Stomach (tissue), 4 donors: Measurements from ENCODE around the gene IER5.
A peak's percentile ranks its signal among the peaks of the same experiment; 100 is the strongest.

Source experiments
- EP300 ChIP-seq: sonication (generic); formaldehyde crosslinking; IDR thresholded peaks from one replicate; pipeline ENCODE4 v1.6.1; 2017; ENCODE audit warnings: antibody characterized with exemption
- POLR2A ChIP-seq, 4 donors: fragments of 450-650 bp; IDR thresholded peaks; one replicate each; pipeline ENCODE4 v1.6.1; 2016; ENCODE audit warnings: antibody characterized with exemption in 4 of 4, control low read depth in 2 of 4, mild to moderate bottlenecking in 1 of 4, moderate library complexity in 1 of 4
- POLR2AphosphoS5 ChIP-seq, 3 donors: sonication (generic); formaldehyde crosslinking; IDR thresholded peaks; one replicate each; pipeline ENCODE4 v1.6.1; 2016; ENCODE audit warnings: antibody characterized with exemption in 3 of 3
- TF ChIP-seq, protein P1 (sequence below), 7 experiments: fragments of 450-650 bp in 4 of 7; fragments of 200-600 bp in 3 of 7; sonication (generic) in 3 of 7; IDR thresholded peaks; one replicate each; pipeline ENCODE4 v1.5.1; 2016 to 2019; ENCODE audit warnings: antibody characterized with exemption in 7 of 7, control low read depth in 2 of 7, mild to moderate bottlenecking in 1 of 7

DNA sequence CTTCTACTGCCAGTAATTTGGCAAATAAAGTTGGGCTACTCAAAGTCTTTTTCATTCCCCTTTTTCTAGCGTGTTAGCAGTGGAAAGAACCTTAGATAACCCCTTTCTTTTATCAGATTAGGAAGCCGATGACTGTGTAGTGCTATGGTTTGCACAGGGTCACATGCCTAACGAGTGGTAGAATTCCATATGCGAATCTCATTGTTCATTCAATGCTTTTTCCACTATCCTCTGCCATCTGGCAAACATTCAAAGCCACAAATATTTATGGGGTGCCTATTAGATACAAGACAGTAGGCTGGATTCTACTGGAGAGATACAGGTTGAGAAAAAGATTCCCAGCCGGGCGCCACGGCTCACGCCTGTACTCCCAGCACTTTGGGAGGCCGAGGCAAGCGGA is 14.9 kb upstream of the IER5 start:
- TF ChIP-seq POLR2A (IDR thresholded peaks at IDR 0.05): no peak
- TF ChIP-seq POLR2AphosphoS5 (IDR thresholded peaks at IDR 0.05): peak in 1 of 3 donors; percentile 55
- TF ChIP-seq, protein P1, sequence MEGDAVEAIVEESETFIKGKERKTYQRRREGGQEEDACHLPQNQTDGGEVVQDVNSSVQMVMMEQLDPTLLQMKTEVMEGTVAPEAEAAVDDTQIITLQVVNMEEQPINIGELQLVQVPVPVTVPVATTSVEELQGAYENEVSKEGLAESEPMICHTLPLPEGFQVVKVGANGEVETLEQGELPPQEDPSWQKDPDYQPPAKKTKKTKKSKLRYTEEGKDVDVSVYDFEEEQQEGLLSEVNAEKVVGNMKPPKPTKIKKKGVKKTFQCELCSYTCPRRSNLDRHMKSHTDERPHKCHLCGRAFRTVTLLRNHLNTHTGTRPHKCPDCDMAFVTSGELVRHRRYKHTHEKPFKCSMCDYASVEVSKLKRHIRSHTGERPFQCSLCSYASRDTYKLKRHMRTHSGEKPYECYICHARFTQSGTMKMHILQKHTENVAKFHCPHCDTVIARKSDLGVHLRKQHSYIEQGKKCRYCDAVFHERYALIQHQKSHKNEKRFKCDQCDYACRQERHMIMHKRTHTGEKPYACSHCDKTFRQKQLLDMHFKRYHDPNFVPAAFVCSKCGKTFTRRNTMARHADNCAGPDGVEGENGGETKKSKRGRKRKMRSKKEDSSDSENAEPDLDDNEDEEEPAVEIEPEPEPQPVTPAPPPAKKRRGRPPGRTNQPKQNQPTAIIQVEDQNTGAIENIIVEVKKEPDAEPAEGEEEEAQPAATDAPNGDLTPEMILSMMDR (IDR thresholded peaks at IDR 0.05): no peak
- TF ChIP-seq EP300: no peak
